Retinal pigment epithelial cell (primary cell): Measurements from ENCODE around the gene CDC6.

ENCODE experiments used
- DNase-seq: peaks from one replicate; pipeline ENCODE4 v3.0.0-alpha.2; 2010; ENCODE audit warnings: low read depth
- H3K4me3 ChIP-seq: 2 replicates; pipeline ENCODE4 v1.5.1; 2011; ENCODE audit warnings: mild to moderate bottlenecking, low read length, control low read depth, moderate library complexity
- TF ChIP-seq, protein P1 (sequence below): conservative IDR thresholded peaks from 2 replicates; pipeline ENCODE4 v1.5.1; 2011; ENCODE audit warnings: low read depth, low read length, control low read depth, inconsistent platforms

The CDC6 gene, protein sequence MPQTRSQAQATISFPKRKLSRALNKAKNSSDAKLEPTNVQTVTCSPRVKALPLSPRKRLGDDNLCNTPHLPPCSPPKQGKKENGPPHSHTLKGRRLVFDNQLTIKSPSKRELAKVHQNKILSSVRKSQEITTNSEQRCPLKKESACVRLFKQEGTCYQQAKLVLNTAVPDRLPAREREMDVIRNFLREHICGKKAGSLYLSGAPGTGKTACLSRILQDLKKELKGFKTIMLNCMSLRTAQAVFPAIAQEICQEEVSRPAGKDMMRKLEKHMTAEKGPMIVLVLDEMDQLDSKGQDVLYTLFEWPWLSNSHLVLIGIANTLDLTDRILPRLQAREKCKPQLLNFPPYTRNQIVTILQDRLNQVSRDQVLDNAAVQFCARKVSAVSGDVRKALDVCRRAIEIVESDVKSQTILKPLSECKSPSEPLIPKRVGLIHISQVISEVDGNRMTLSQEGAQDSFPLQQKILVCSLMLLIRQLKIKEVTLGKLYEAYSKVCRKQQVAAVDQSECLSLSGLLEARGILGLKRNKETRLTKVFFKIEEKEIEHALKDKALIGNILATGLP

DNA sequence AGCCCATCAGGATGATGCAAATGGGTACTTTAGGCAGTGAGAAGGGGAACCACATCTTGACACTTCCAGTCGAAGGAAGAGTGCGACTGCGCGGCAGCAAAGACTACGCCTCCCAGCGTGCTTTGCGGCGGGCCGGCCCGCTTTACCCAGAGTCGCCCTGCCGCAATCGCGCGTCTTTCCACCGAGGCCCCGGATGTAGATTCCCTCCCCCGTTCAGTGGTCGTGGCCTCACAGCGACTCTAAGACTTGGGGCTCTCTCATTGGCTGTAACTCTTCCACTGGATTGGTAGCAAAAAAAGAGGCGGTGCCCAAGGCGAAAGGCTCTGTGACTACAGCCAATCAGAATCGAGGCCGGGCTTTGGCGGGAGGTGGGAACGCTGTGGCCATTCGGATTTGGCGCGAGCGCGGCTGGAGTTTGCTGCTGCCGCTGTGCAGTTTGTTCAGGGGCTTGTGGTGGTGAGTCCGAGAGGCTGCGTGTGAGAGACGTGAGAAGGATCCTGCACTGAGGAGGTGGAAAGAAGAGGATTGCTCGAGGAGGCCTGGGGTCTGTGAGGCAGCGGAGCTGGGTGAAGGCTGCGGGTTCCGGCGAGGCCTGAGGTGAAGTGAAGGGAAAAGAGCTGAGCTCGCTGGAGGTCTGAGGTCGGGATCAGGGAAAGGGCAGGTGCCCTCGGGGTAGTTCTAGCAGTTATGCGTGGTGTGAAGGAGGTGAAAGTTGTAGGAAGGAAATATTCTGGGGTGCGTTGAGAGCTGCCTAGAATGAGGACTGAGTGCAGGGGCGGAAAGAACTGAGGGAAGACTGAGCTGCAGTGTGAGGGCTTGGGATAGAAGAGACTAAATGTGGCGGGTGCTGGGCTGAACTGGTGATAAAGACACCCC, at the start of gene CDC6:
CDC6 (plus strand) TSS at position 386 of the 876 bp plus-strand sequence. CDS start 1,542 bp downstream, outside the sequence.
- DNase-seq: peak; percentile 94
- H3K4me3 ChIP-seq: peak within 1 kb of the TSS; percentile 72
- TF ChIP-seq, protein P1, sequence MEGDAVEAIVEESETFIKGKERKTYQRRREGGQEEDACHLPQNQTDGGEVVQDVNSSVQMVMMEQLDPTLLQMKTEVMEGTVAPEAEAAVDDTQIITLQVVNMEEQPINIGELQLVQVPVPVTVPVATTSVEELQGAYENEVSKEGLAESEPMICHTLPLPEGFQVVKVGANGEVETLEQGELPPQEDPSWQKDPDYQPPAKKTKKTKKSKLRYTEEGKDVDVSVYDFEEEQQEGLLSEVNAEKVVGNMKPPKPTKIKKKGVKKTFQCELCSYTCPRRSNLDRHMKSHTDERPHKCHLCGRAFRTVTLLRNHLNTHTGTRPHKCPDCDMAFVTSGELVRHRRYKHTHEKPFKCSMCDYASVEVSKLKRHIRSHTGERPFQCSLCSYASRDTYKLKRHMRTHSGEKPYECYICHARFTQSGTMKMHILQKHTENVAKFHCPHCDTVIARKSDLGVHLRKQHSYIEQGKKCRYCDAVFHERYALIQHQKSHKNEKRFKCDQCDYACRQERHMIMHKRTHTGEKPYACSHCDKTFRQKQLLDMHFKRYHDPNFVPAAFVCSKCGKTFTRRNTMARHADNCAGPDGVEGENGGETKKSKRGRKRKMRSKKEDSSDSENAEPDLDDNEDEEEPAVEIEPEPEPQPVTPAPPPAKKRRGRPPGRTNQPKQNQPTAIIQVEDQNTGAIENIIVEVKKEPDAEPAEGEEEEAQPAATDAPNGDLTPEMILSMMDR: no peak

DNA sequence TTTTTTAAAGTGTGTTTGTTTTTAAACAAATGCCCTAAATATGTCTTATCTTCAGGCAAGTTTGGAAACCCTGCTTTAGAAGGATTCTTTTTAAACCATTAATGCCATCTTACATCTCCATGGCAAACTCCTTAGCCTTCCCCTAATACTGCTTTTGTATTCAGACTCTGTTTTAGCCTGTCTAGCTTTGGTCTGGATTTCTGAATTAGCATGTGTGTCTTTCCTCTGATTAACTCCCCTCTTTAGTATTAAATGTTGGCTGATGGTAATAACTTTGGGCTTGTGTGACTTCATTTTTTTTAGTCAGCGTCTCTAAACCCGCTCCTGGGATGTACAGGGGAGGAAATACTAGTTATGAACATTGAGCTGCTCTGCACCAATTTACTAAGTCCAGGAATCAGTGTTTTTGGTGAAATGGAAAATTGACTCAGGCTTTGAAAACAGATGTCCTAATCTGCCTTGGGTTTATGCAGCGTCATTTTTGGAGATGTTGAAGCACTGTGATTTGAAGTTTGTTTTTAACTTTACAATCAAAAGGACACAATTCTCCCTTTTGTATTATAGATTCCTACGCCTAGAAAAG, 46.3 kb upstream of the CDC6 start:
- TF ChIP-seq, protein P1: no peak
- no peak for DNase-seq
- H3K4me3 ChIP-seq: no peak overlapping the region

- TF ChIP-seq, protein P1: no peak
- DNase-seq: no peak
These were observed 44.9 kb upstream of the CDC6 start for GRCh38 chr17:40242774-40243173.

DNA sequence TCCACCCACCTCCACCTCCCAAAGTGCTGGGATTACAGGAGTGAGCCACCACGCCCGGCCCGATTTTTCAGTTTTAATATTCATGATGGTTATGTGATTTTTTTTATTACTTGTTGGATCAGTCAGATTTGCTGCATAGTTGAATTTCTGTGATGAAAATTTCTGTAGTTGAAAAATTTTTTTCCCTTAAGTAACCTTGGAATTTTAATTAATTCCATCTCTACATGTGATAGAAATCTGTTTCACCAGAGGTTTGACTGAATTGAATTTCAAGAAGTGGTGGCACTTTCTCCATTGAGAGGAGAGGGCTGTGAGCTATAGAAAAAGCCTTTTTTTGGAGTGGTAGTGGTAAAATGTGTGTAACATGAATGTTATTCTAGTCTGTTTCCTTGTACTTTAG, 43.9 kb upstream of the CDC6 start:
- no peak for DNase-seq
- TF ChIP-seq, protein P1: no peak
- H3K4me3 ChIP-seq: no peak overlapping the region

More at GRCh38 chr17:40242774-40243173, 44.9 kb upstream of the CDC6 start:
- H3K4me3 ChIP-seq: no peak overlapping the region

DNA sequence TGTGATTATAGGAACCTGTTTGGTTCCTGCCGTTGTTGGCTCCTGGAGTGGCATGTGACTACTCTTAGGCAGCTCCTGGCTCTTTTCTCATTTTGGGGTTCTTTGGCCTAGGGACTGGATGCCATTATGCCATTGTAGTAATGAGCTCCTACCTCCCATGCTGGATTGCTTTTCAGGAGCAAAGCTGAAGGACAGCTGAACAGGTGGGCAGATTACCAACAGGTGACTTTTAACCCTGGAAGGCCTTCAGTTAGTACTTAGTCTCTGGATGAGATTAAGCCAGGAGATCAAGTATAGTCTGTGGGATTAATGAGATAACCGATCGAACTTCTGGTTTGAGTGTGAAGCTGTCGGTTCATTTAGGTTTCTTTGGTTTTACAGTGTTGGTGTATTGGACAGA, 43.4 kb upstream of the CDC6 start:
- DNase-seq: no peak
- no peak overlapping the region for H3K4me3 ChIP-seq
- TF ChIP-seq, protein P1: no peak

DNA sequence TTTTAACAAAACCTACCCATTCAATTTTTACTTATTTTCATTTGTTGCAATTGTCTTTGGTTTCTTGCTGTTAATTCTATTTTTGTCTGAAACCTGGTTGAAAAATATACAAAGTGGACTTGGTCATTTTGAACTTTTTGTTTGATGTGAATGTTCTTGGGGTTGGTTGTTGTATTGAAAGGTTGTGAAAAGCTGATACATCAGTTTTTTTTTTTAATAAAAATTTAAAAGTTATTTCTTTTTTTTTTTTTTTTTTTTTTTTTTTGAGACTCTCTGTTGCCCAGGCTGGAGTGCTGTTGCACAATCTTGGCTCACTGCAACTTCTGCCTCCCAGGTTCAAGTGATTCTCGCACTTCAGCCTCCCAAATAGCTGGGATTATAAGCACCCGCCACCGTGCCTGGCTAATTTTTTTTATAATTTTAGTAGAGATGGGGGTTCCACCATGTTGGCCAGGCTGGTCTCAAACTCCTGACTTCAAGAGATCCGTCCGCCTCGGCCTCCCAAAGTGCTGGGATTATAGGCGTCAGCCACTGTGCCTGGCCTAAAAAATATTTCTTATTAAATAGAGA, 39.7 kb upstream of the CDC6 start:
- TF ChIP-seq, protein P1: no peak
- DNase-seq: no peak
- no peak overlapping the region for H3K4me3 ChIP-seq
